Measurements from ENCODE around the gene ATP2A1.

DNA sequence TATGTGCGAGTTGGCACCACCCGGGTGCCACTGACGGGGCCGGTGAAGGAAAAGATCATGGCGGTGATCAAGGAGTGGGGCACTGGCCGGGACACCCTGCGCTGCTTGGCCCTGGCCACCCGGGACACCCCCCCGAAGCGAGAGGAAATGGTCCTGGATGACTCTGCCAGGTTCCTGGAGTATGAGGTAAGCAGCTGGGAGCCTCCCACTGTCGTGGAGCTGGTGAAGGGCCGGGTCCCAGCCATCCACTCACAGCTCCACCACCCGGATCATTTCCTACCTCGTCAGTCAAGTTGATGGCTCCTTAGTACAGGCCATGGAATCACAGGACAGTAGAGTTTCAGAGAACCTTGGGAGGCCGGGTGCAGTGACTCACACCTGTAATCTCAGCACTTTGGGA is 20.0 kb downstream of the ATP2A1 start:
- TF ChIP-seq, protein P1, sequence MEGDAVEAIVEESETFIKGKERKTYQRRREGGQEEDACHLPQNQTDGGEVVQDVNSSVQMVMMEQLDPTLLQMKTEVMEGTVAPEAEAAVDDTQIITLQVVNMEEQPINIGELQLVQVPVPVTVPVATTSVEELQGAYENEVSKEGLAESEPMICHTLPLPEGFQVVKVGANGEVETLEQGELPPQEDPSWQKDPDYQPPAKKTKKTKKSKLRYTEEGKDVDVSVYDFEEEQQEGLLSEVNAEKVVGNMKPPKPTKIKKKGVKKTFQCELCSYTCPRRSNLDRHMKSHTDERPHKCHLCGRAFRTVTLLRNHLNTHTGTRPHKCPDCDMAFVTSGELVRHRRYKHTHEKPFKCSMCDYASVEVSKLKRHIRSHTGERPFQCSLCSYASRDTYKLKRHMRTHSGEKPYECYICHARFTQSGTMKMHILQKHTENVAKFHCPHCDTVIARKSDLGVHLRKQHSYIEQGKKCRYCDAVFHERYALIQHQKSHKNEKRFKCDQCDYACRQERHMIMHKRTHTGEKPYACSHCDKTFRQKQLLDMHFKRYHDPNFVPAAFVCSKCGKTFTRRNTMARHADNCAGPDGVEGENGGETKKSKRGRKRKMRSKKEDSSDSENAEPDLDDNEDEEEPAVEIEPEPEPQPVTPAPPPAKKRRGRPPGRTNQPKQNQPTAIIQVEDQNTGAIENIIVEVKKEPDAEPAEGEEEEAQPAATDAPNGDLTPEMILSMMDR (IDR thresholded peaks at IDR 0.05; ENCODE audit: low read length) = no peak
- TF ChIP-seq EZH2 (IDR thresholded peaks at IDR 0.05; ENCODE audit: borderline replicate concordance, low read length) = no peak
